GOT3 (cell line): ENCODE measurements around the gene KIAA0513.
"Not testable (repeated sequence)": the region's sequence is repeated elsewhere in the genome, so short reads cannot be mapped to it uniquely, and the experiment has no call there.

Experiments used
- DNase-seq: peaks from one replicate; lab custom pipeline; 2025; ENCODE audit warnings: mixed read lengths; lab: John Stamatoyannopoulos, UW

The KIAA0513 gene

GRCh38 chr16:85048921-85049562 lies 21.4 kb downstream of the KIAA0513 start:
- DNase-seq: no peak

DNA sequence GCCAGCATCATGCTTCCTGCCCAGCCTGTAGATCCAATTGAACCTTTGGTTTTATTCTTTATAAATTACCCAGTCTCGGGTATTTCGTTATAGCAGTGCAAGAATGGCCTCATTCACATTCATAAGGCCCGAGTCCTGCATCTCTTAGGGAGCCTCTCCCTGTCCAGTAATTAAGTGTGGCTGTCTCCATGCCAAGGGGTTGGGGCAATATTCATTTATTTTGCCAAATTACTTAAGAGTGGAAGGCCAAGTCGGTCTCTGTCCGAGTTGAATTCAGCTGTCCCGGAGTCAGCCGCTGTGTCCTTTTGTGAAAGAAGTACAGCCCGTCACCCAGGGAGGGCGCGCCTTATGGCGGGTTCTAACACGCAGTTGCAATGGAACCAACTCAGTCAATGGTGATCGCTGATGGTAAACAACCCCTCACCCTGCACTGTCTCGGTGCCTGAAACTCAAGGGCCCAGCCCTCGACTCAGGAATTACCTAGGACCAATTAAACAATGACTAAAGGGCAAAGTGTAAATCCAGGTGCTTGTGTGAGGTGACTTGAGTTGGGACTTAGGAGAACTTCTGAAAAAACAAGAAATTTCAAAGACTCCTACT lies 22.2 kb downstream of the KIAA0513 start:
- no peak for DNase-seq

- no peak for DNase-seq
These were observed 23.5 kb downstream of the KIAA0513 start for GRCh38 chr16:85051067-85051581.

- no peak for DNase-seq
These were observed 24.1 kb downstream of the KIAA0513 start for GRCh38 chr16:85051683-85052082.

DNA sequence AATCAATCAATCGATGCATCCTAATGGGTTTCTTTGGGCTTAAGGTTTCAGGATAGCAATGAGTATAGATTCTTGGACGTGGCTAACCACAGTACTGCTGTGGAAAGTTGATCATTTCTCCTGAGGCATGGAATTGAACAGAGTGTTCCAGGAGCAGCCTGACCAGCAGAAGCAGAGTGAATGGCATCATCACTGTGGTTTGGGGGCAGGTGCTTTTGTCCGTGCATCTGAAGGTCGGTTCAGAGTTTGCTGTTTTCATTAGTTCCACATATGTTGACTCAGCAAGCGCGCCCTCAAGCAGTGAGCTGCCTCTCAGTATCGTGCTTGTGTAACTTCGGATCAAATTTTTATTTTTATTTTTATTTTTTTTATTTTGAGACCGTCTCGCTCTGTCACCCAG lies 24.9 kb downstream of the KIAA0513 start:
- DNase-seq: no peak

GRCh38 chr16:85054321-85054720 lies 26.7 kb downstream of the KIAA0513 start:
- DNase-seq: not testable (repeated sequence)

GRCh38 chr16:85054948-85055492 lies 27.4 kb downstream of the KIAA0513 start:
- no peak for DNase-seq

DNA sequence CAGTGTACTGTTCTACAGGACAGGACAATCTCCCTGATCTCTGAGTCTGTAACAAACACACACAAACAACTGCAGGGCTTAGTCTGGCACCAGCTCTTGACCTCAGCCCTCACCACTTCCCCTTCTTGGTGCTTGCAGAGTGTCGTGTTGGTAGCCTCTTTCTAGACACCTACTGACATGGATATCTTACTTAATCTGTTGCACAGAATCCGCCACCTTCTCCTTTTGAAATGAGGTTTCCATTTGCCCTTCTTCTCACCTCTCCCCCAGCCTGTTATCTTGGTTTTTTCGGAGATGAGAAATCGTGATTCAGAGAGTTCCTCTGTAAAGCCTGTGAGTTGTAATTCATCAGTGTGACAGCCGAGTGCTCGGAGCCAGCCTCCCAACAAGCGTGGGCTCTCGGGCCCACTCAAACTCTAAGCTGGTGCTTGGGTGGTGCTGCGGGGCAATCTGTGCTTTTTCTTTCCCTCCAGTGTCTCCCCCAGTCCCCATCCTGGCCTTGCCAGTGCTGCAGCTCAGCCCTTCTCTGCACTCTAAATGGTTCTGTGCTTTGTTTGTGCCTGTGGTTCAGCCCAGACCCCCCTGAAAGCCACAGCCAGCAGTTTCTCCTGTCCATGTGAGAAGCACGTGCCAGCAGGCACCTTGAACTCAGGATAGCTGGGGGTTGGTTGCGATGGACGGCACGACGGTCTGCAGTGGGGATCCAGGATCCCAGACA lies 28.1 kb downstream of the KIAA0513 start:
- DNase-seq: no peak

DNA sequence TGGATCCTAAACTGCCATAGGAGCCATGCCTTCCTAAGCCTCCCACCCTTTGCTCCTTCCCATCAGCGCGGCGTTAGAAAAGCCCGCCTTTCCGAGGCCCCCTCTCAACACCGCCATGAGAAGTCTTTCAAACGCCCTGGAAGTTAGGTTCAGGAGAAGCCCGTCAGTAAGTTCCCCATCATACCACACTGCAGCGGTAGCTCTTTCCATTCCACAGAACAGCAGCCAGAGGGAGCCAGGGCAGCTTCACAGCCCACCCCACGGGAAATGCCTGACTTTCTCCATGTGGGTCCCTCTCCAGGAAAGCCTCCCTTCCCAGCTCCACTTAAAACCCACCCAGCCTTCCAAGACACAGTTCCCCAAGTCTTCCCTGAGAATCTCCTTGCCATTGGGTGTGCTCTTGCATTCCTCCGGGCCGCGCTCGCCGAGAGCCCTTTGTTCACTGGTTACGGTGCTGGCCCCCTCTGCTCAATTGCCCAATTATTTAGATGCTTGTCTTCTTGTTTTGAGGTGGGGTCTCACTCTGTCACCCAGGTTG lies 28.7 kb downstream of the KIAA0513 start:
- DNase-seq: no peak

DNA sequence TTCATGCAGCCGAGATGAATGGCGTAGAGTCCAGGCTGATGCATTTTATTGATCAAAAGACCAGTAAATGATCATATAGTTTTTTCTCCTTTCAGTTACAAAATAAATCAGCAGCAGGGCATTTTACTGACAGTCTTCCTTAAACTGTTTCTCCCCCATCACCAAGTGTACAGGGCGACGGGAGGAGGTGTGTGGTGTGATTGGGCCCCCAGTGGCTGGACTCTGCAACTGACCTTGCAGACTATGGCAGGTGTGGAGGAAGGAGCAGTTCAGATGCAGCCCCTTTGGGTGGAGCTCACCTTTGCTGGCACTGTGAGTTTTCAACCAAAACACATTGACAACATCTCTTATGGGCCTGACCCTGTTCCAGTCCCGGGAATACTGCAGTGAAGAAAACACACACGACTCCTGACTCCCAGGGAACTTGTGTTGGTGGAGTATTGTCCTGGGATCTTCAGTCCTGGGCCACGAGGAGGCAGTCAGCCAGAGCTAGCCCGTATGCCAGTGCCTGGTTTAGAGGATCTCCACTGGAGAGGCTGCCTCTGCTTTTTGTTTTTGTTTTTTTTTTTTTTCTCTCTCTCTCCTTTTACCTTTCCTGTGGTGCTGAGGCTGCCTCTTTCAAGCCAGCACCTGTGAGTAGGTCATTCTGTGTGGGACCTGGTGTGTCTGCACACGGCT lies 29.8 kb downstream of the KIAA0513 start:
- no peak for DNase-seq

GRCh38 chr16:85057948-85058347 lies 30.4 kb downstream of the KIAA0513 start:
- no peak for DNase-seq

DNA sequence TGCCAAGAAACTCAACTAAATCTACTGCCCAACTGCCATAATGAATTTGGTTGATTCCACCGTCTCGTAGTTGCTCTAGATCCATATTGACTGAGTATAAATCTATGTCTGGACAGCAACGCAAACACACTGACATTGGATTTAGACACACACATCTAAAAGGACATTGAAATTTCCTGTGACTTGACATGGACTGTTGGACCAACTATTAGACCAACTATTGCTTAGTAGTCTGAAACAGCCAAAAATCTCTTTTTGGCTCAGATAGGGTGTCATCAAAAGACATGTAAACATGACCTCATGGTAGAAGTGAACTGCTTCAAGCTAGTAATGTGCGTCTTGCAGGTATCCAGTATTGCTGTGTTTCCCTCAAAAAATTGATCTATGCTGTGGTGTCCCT lies 31.3 kb downstream of the KIAA0513 start:
- no peak for DNase-seq

DNA sequence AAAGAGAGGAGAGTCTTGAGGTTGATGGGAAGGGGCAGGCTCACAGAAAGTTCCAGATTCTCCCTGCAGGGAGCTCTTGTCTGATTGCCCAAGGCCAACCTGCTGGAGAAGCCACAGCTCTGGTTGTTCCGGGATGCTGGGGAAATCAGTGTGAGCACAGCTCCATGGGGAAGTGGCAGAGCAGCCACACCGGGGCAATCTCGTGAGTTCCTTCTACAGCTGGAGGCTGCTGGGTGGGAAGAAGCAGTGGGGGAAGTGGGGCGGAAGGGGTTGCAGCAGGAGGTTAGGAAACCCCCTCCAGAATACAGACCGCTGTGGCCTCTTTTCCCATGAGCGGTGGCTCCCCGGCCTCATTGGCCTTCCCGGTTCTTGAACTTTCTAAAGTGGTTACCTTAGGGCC lies 34.0 kb downstream of the KIAA0513 start:
- no peak for DNase-seq

DNA sequence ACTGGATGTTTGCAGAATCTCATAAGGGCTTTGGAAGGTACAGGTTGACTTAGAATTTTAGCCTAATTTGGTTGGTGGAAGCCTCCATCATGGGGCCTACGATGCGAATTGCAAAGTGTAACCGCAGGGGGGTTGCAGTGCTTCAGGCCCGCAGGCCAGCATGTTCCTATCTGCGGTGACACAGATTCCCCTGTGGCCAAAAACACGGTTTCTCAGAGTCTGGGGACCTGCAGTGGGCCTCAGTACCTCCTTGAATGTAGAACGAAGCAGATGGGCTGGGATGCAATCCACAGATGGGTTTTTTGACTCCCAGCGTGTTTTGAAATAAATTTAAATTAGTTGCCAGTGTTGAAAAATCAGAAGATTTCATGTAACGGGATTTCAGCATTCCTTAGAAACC lies 34.7 kb downstream of the KIAA0513 start:
- DNase-seq: no peak

- no peak for DNase-seq
These were observed 35.2 kb downstream of the KIAA0513 start for GRCh38 chr16:85062845-85063244.

GRCh38 chr16:85064186-85064585 lies 36.6 kb downstream of the KIAA0513 start:
- DNase-seq: no peak

- DNase-seq: no peak
These were observed 37.5 kb downstream of the KIAA0513 start for GRCh38 chr16:85065099-85065498.

DNA sequence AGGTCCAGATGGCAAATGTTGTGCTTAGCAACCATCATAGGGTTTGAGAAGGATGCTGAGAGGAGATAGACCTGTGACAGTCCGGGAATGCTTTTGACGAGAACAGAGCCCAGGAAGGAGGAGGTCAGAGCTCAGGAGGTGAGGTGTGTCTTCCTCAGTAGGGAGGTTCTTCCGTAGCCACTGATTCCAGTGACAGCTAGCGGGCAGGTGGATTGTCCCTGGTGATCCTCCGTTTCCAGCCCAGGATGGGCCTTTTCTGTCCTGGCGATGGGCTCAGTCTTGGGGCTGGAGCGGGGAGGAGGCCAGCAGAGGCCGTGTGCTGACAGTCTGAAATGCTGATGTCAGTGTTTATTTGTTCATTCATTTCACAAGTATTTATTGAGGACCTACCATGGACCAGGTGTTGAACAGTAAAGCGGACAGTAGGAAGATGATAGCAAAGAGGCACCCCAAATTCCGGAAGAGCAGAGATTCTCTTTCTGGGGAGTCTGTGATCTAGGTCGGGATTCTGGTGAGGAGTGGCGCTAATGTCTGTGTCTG lies 38.8 kb downstream of the KIAA0513 start:
- DNase-seq: no peak

DNA sequence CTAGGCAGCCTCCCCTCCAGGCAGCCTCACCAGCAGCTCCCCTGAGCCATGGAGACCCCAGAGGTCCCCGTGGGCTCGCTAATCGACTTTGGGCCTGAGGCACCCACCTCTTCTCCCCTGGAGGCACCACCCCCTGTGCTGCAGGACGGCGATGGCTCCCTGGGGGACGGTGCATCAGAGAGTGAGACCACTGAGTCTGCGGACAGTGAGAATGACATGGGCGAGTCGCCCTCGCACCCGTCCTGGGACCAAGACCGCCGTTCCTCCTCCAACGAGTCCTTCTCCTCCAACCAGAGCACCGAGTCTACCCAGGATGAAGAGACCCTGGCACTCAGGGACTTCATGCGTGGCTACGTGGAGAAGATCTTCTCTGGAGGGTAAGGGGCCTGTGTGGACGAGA lies 39.4 kb downstream of the KIAA0513 start:
- no peak for DNase-seq

GRCh38 chr16:85067426-85067825 lies 39.8 kb downstream of the KIAA0513 start:
- DNase-seq: no peak

DNA sequence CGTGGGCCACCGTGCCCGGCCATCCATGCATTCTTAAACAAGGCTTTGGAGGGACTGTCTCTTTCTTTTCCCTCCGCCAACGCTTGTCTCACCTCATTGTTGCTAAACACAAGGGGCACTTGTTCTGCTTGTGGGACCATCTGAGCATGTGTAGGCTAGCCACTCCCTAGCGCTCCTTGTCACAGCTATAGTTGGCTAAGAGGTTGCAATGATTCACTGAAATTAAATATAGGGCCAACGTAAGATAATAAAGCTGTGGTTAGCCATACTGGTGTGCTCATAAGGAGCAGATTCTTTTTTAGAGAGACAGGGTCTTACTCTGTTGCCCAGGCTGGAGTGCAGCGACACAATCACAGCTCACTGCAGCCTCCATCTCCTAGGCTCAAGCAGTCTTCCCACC lies 41.2 kb downstream of the KIAA0513 start:
- no peak for DNase-seq

DNA sequence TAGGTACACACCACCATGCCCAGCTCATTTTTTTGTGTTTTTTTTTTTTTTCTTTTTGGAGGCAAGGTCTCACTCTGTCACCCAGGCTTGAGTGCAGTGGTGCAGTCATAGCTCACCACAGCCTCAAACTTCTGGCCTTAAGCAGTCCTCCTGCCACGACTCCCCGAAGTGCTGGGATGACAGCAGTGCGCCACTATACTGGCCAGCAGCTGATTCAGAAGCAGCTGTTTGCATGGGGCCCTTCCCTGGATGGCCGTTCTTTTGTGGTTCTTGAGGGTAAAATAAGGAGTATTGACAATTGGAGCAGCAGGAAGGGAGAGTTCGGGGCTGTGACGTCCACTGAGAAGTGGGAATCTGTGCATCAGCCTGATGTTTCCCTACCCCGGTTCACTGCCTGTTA lies 41.6 kb downstream of the KIAA0513 start:
- no peak for DNase-seq
